Measurements from ENCODE around the gene CCDC146.

CCDC146 gene

GRCh38 chr7:77242554-77242953 lies 120.1 kb downstream of the CCDC146 start:
- TF ChIP-seq POLR2AphosphoS5 (IDR thresholded peaks at IDR 0.05; ENCODE audit: borderline replicate concordance, low read depth, low read length) (no peak), EZH2 (IDR thresholded peaks at IDR 0.05) (no peak), FOXP2 (optimal IDR thresholded peaks at IDR 0.05; ENCODE audit: control extremely low read depth, extremely low read length, insufficient read depth) (no peak)
- no peaks in the 10 kb centered on the region for H3K9me3 ChIP-seq (ENCODE audit: low read depth, low read length)
- no peak overlapping the region for H3K9ac ChIP-seq (ENCODE audit: insufficient read length)
- H3K4me3 ChIP-seq, result no peak overlapping the region
- no peak for DNase-seq (ENCODE audit: low read depth, low spot score)
- no peaks in the 10 kb centered on the region for H3K36me3 ChIP-seq (ENCODE audit: insufficient read depth, low read length)
- H3K27ac ChIP-seq, result no peak overlapping the region

DNA sequence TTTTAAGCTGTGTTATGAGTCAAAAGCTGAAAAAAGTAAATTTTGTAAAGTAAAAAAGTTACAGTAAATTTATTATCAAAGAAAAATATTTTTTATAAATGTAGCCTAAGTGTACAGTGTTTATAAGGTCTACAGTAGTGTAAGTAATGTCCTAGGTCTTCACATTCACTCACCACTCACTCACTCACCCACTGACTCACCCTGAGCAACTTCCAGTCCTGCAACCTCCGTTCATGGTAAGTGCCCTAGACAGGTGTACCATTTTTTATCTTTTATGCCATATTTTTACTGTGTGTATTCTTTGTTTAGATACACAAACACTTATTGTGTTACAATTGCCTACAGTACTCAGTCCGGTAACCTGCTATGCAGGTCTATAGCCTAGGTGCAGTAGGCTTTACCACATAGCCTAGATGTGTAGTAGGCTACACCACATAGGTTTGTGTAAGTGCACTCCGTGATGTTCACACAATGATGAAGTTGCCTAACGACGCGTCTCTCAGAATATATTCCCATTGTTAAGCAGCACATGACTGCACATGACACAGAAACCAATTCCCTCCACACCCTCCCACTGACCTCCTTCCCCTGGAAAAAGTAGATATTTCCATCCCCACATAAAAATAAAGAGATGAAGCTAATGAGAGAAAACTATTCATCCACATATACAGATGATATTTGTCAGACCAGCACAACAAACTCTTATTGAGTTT lies 122.0 kb downstream of the CCDC146 start:
- H3K9me3 ChIP-seq (ENCODE audit: low read depth, low read length), result no peaks in the 10 kb centered on the region
- no peak overlapping the region for H3K9ac ChIP-seq (ENCODE audit: insufficient read length)
- H3K27ac ChIP-seq, result no peak overlapping the region
- TF ChIP-seq POLR2AphosphoS5 (IDR thresholded peaks at IDR 0.05; ENCODE audit: borderline replicate concordance, low read depth, low read length), result no peak
- no peak for TF ChIP-seq EZH2 (IDR thresholded peaks at IDR 0.05)
- TF ChIP-seq FOXP2 (optimal IDR thresholded peaks at IDR 0.05; ENCODE audit: control extremely low read depth, extremely low read length, insufficient read depth), result no peak
- no peaks in the 10 kb centered on the region for H3K36me3 ChIP-seq (ENCODE audit: insufficient read depth, low read length)
- no peak for DNase-seq (ENCODE audit: low read depth, low spot score)
- no peak overlapping the region for H3K4me3 ChIP-seq

DNA sequence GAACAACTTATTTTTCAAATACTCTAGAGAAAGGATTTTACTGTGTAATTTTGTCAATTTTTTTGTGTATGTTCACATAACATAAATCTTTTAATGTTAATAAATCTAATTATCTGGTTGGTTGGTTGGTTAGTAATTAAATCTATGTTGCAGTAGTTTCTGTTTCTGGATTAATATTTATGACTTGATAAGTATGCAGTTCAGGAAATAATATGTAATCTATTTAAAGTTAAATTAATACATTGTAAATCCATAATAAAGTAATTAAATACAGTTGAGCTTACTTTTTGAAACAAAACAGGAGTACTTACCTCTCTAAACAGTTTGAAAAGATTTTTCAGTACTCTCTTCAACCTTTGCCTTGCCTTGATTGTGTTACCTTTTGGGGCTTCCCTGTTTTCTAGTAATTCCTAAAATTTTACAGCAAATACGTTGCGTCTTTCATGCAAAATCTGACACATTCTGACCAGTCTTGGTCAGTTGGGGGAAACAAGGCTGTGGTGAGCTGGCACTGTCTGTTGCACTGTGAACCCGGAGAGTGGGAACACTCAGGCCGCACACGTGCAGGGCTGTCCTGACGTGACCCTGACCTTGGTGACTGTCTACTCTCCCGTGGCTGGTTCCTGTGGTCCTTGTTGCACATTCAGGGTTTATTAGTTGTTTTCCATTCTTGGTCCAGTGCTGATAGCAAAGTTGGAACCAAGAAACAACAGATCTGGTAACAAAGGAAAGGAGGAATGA lies 122.8 kb downstream of the CCDC146 start:
- no peak for TF ChIP-seq EZH2 (IDR thresholded peaks at IDR 0.05)
- TF ChIP-seq FOXP2 (optimal IDR thresholded peaks at IDR 0.05; ENCODE audit: control extremely low read depth, extremely low read length, insufficient read depth), result no peak
- no peak for TF ChIP-seq POLR2AphosphoS5 (IDR thresholded peaks at IDR 0.05; ENCODE audit: borderline replicate concordance, low read depth, low read length)
- Histone ChIP-seq H3K9me3 (ENCODE audit: low read depth, low read length) (no peaks in the 10 kb centered on the region), H3K9ac (ENCODE audit: insufficient read length) (no peak overlapping the region), H3K36me3 (ENCODE audit: insufficient read depth, low read length) (no peaks in the 10 kb centered on the region), H3K27ac (no peak overlapping the region), H3K4me3 (no peak overlapping the region)
- no peak for DNase-seq (ENCODE audit: low read depth, low spot score)

- no peak overlapping the region for H3K9ac ChIP-seq (ENCODE audit: insufficient read length)
- H3K27ac ChIP-seq, result no peak overlapping the region
- H3K4me3 ChIP-seq, result no peak overlapping the region
- TF ChIP-seq FOXP2 (optimal IDR thresholded peaks at IDR 0.05; ENCODE audit: control extremely low read depth, extremely low read length, insufficient read depth), result no peak
- TF ChIP-seq POLR2AphosphoS5 (IDR thresholded peaks at IDR 0.05; ENCODE audit: borderline replicate concordance, low read depth, low read length), result no peak
- no peak for TF ChIP-seq EZH2 (IDR thresholded peaks at IDR 0.05)
- H3K9me3 ChIP-seq (ENCODE audit: low read depth, low read length), result no peaks in the 10 kb centered on the region
- no peaks in the 10 kb centered on the region for H3K36me3 ChIP-seq (ENCODE audit: insufficient read depth, low read length)
- no peak for DNase-seq (ENCODE audit: low read depth, low spot score)
Observed at GRCh38 chr7:77246026-77246640, 123.7 kb downstream of the CCDC146 start.

GRCh38 chr7:77247206-77247850 lies 124.9 kb downstream of the CCDC146 start:
- H3K9me3 ChIP-seq (ENCODE audit: low read depth, low read length), result no peaks in the 10 kb centered on the region
- TF ChIP-seq POLR2AphosphoS5 (IDR thresholded peaks at IDR 0.05; ENCODE audit: borderline replicate concordance, low read depth, low read length) (no peak), EZH2 (IDR thresholded peaks at IDR 0.05) (no peak), FOXP2 (optimal IDR thresholded peaks at IDR 0.05; ENCODE audit: control extremely low read depth, extremely low read length, insufficient read depth) (no peak)
- DNase-seq (ENCODE audit: low read depth, low spot score), result peak; percentile 56
- no peaks in the 10 kb centered on the region for H3K36me3 ChIP-seq (ENCODE audit: insufficient read depth, low read length)
- no peak overlapping the region for H3K4me3 ChIP-seq
- H3K27ac ChIP-seq, result no peak overlapping the region
- H3K9ac ChIP-seq (ENCODE audit: insufficient read length), result no peak overlapping the region

DNA sequence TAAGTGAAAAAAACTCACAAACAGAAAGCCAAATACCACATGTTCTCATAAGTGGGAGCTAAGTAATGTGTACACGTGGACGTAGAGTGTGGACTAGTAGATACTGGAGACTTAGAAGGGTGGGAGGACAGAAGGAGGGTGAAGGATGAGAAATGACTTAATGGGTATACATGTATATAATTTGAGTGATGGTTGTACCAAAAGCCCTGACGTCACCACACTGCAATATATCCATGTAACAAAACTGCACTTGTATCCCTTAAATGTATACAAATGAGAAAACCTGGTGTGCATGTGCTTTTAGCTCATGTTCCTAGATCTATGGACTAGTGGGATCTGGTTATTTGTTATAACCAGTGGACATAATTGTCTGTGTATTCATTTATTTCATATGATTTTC lies 125.7 kb downstream of the CCDC146 start:
- H3K36me3 ChIP-seq (ENCODE audit: insufficient read depth, low read length), result no peaks in the 10 kb centered on the region
- TF ChIP-seq FOXP2 (optimal IDR thresholded peaks at IDR 0.05; ENCODE audit: control extremely low read depth, extremely low read length, insufficient read depth), result no peak
- TF ChIP-seq EZH2 (IDR thresholded peaks at IDR 0.05), result no peak
- no peak for TF ChIP-seq POLR2AphosphoS5 (IDR thresholded peaks at IDR 0.05; ENCODE audit: borderline replicate concordance, low read depth, low read length)
- H3K27ac ChIP-seq, result no peak overlapping the region
- no peak overlapping the region for H3K9ac ChIP-seq (ENCODE audit: insufficient read length)
- no peak overlapping the region for H3K4me3 ChIP-seq
- DNase-seq (ENCODE audit: low read depth, low spot score), result no peak
- H3K9me3 ChIP-seq (ENCODE audit: low read depth, low read length), result no peaks in the 10 kb centered on the region

GRCh38 chr7:77252506-77252905 lies 130.1 kb downstream of the CCDC146 start:
- no peak for DNase-seq (ENCODE audit: low read depth, low spot score)
- Histone ChIP-seq H3K27ac (no peak overlapping the region), H3K9ac (ENCODE audit: insufficient read length) (no peak overlapping the region), H3K9me3 (ENCODE audit: low read depth, low read length) (no peaks in the 10 kb centered on the region), H3K36me3 (ENCODE audit: insufficient read depth, low read length) (no peaks in the 10 kb centered on the region), H3K4me3 (no peak overlapping the region)
- TF ChIP-seq POLR2AphosphoS5 (IDR thresholded peaks at IDR 0.05; ENCODE audit: borderline replicate concordance, low read depth, low read length), result no peak
- no peak for TF ChIP-seq FOXP2 (optimal IDR thresholded peaks at IDR 0.05; ENCODE audit: control extremely low read depth, extremely low read length, insufficient read depth)
- no peak for TF ChIP-seq EZH2 (IDR thresholded peaks at IDR 0.05)

- H3K9me3 ChIP-seq (ENCODE audit: low read depth, low read length), result no peaks in the 10 kb centered on the region
- TF ChIP-seq FOXP2 (optimal IDR thresholded peaks at IDR 0.05; ENCODE audit: control extremely low read depth, extremely low read length, insufficient read depth) (no peak), EZH2 (IDR thresholded peaks at IDR 0.05) (no peak), POLR2AphosphoS5 (IDR thresholded peaks at IDR 0.05; ENCODE audit: borderline replicate concordance, low read depth, low read length) (no peak)
- H3K27ac ChIP-seq, result no peak overlapping the region
- no peak overlapping the region for H3K9ac ChIP-seq (ENCODE audit: insufficient read length)
- no peaks in the 10 kb centered on the region for H3K36me3 ChIP-seq (ENCODE audit: insufficient read depth, low read length)
- no peak overlapping the region for H3K4me3 ChIP-seq
- DNase-seq (ENCODE audit: low read depth, low spot score), result no peak
Observed at GRCh38 chr7:77253151-77253550, 130.7 kb downstream of the CCDC146 start.

All from SK-N-MC (cell line).